ENCODE data around the gene P2RY6. TPM values are rescaled to one million over a fixed set of nuclear protein-coding genes. Genes with fewer than 3 reads are reported as not detected.

The P2RY6 gene
- total RNA-seq, 2 experiments from 2014 or later, result not detected

GRCh38 chr11:73243093-73243485 lies 29.0 kb upstream of the P2RY6 start:
- DNase-seq (no peak), ATAC-seq (ENCODE audit: poor library complexity) (no peak)
- intact Hi-C loops (cut with DNase I, micrococcal nuclease), result loop anchor here (2.0 to 5.0 kb wide), 4 partner anchors 411 to 771 kb away; no protein-coding TSS in a partner anchor
- H3K9me3 Mint-ChIP-seq, result no peaks in the 10 kb centered on the region
- H3K27ac Mint-ChIP-seq, result no peak overlapping the region
- TF ChIP-seq, protein P1, sequence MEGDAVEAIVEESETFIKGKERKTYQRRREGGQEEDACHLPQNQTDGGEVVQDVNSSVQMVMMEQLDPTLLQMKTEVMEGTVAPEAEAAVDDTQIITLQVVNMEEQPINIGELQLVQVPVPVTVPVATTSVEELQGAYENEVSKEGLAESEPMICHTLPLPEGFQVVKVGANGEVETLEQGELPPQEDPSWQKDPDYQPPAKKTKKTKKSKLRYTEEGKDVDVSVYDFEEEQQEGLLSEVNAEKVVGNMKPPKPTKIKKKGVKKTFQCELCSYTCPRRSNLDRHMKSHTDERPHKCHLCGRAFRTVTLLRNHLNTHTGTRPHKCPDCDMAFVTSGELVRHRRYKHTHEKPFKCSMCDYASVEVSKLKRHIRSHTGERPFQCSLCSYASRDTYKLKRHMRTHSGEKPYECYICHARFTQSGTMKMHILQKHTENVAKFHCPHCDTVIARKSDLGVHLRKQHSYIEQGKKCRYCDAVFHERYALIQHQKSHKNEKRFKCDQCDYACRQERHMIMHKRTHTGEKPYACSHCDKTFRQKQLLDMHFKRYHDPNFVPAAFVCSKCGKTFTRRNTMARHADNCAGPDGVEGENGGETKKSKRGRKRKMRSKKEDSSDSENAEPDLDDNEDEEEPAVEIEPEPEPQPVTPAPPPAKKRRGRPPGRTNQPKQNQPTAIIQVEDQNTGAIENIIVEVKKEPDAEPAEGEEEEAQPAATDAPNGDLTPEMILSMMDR (IDR thresholded peaks at IDR 0.05), result no peak
- H3K9me3 ChIP-seq (ENCODE audit: control insufficient read depth in 1 of 2, insufficient read depth in 1 of 2, low read length in 2 of 2), result no peaks in the 10 kb centered on the region
- no peaks in the 10 kb centered on the region for H3K36me3 ChIP-seq (ENCODE audit: insufficient read depth, low read length)
- ChIA-PET POLR2A (no interaction called here), CTCF (interaction anchor here (0.7 to 1.2 kb wide), 4 partner anchors 15 to 412 kb away, joined by 3 to 5 read pairs (median 4); no protein-coding TSS in a partner anchor)
- no peaks in the 10 kb centered on the region for H3K27me3 Mint-ChIP-seq
- no peak overlapping the region for H3K4me3 Mint-ChIP-seq
- H3K27ac ChIP-seq (ENCODE audit: low read depth in 1 of 2, low read length in 2 of 2), result no peak overlapping the region
- H3K4me1 Mint-ChIP-seq (ENCODE audit: low read depth), result no peaks in the 10 kb centered on the region
- H3K36me3 Mint-ChIP-seq (ENCODE audit: low read depth), result no peaks in the 10 kb centered on the region
- H3K27me3 ChIP-seq (ENCODE audit: control insufficient read depth in 1 of 2, insufficient read depth in 2 of 2, low read length in 2 of 2), result no peaks in the 10 kb centered on the region
- peaks cover 9% of the 10 kb centered on the region for H3K4me1 ChIP-seq (ENCODE audit: insufficient read depth, low read length)
- no peak overlapping the region for H3K4me3 ChIP-seq (ENCODE audit: low read length)

DNA sequence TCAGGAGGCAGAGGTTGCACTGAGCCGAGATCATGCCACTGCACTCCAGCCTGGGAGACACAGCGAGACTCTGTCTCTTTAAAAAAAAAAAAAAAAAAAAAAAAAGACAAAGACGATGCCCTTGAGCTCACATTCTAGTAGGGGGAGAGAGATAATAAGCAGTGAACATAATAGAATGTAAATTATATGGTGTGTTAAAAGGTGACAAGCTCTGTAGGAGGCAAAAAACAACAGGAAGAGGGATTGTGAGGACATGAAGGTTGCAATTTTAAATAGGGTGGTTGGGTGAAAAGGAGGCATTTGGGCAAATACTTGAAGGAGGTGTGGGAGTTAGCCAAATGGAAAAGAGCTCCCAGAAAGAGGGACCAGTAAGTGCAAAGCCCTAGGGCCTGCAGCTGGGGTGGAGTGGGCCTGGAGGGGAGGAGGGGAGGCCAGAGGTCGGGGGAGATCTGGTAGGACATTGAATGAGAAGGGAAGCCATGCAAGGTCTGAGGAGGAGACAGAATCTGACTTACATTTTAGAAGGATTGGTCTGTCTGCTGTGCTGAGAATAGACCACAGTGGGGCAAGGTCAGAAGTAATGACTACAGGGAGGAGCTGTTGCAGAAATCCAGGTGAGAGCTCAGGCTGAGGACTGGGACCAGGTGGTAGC lies 27.4 kb upstream of the P2RY6 start:
- no peaks in the 10 kb centered on the region for H3K36me3 Mint-ChIP-seq (ENCODE audit: low read depth)
- TF ChIP-seq, protein P1 (IDR thresholded peaks at IDR 0.05), result no peak
- no peaks in the 10 kb centered on the region for H3K9me3 Mint-ChIP-seq
- Histone ChIP-seq H3K4me1 (ENCODE audit: insufficient read depth, low read length) (peaks cover 9% of the 10 kb centered on the region), H3K36me3 (ENCODE audit: insufficient read depth, low read length) (no peaks in the 10 kb centered on the region), H3K27ac (ENCODE audit: low read depth in 1 of 2, low read length in 2 of 2) (no peak overlapping the region), H3K27me3 (ENCODE audit: control insufficient read depth in 1 of 2, insufficient read depth in 2 of 2, low read length in 2 of 2) (no peaks in the 10 kb centered on the region), H3K4me3 (ENCODE audit: low read length) (no peak overlapping the region), H3K9me3 (ENCODE audit: control insufficient read depth in 1 of 2, insufficient read depth in 1 of 2, low read length in 2 of 2) (no peaks in the 10 kb centered on the region)
- DNase-seq, result no peak
- ATAC-seq (ENCODE audit: poor library complexity), result no peak
- no peaks in the 10 kb centered on the region for H3K4me1 Mint-ChIP-seq (ENCODE audit: low read depth)
- no peak overlapping the region for H3K4me3 Mint-ChIP-seq
- ChIA-PET CTCF (no interaction called here), POLR2A (interaction anchor here (0.8 kb wide), 1 partner anchor 411 kb away, joined by 3 read pairs; no protein-coding TSS in a partner anchor)
- H3K27ac Mint-ChIP-seq, result no peak overlapping the region
- no peaks in the 10 kb centered on the region for H3K27me3 Mint-ChIP-seq
- intact Hi-C loops (cut with DNase I, micrococcal nuclease), result loop anchor here (5.0 kb wide), 3 partner anchors 412 to 772 kb away; no protein-coding TSS in a partner anchor

DNA sequence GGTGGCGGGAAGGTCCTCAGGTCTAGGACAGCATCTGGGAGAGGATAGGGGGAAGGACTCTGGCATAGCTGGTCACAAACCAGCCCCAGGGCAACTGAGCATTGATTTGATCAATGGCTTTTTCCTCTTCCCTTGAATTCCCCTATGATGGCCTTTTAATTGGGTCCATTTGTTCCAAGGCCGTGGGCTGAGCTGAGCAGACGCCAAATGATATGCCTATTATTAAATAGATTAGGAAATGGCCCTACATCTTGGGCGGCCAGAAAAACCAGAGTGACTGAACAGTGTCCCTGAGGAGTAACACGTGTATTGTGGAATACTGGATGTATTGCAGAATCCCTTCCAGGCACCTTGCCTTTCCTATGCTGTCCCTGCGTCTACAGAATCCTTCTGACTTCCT lies 26.7 kb upstream of the P2RY6 start:
- Histone ChIP-seq H3K4me1 (ENCODE audit: insufficient read depth, low read length) (peaks cover 9% of the 10 kb centered on the region), H3K4me3 (ENCODE audit: low read length) (no peak overlapping the region), H3K9me3 (ENCODE audit: control insufficient read depth in 1 of 2, insufficient read depth in 1 of 2, low read length in 2 of 2) (no peaks in the 10 kb centered on the region), H3K27me3 (ENCODE audit: control insufficient read depth in 1 of 2, insufficient read depth in 2 of 2, low read length in 2 of 2) (no peaks in the 10 kb centered on the region), H3K27ac (ENCODE audit: low read depth in 1 of 2, low read length in 2 of 2) (no peak overlapping the region), H3K36me3 (ENCODE audit: insufficient read depth, low read length) (no peaks in the 10 kb centered on the region)
- TF ChIP-seq, protein P1 (IDR thresholded peaks at IDR 0.05), result no peak
- ChIA-PET POLR2A (interaction anchor here (0.8 kb wide), 1 partner anchor 412 kb away, joined by 3 read pairs; no protein-coding TSS in a partner anchor), CTCF (no interaction called here)
- H3K4me3 Mint-ChIP-seq, result no peak overlapping the region
- no peaks in the 10 kb centered on the region for H3K4me1 Mint-ChIP-seq (ENCODE audit: low read depth)
- ATAC-seq (ENCODE audit: poor library complexity) (no peak), DNase-seq (no peak)
- no peaks in the 10 kb centered on the region for H3K9me3 Mint-ChIP-seq
- no peaks in the 10 kb centered on the region for H3K36me3 Mint-ChIP-seq (ENCODE audit: low read depth)
- intact Hi-C loops (cut with DNase I, micrococcal nuclease), result no loop called here
- H3K27me3 Mint-ChIP-seq, result no peaks in the 10 kb centered on the region
- H3K27ac Mint-ChIP-seq, result no peak overlapping the region
